CD4-positive, alpha-beta T cell treated with Interferon alpha-2 for 1 hour (primary cell): ENCODE measurements around the gene HDGFL3.

ENCODE experiments used
- DNase-seq, 2 donors: peaks; one replicate each; pipeline ENCODE4 v3.0.0-alpha.2; 2020 to 2022

HDGFL3 gene

GRCh38 chr15:83119968-83120581 is 87.5 kb downstream of the HDGFL3 start:
- no peak for DNase-seq

DNA sequence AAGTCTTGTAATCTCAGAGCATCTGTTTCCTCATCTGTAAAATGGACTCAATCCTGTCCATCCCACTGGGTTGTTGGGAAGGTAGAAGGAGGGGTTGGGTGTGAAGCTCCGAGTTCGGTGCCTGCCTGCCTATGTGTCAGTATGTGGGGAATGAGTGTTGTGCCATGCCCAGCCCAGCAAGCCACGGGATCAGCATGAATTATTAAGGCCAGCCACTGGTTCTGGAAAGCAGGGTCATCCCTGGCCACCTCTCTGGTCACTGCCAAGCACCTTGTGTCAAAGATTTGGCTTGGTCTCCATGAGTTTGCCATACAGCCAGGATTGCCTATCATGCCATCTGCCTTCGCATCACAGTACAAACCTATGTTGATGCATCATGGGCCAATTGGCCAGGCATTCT is 88.7 kb downstream of the HDGFL3 start:
- DNase-seq, result no peak

DNA sequence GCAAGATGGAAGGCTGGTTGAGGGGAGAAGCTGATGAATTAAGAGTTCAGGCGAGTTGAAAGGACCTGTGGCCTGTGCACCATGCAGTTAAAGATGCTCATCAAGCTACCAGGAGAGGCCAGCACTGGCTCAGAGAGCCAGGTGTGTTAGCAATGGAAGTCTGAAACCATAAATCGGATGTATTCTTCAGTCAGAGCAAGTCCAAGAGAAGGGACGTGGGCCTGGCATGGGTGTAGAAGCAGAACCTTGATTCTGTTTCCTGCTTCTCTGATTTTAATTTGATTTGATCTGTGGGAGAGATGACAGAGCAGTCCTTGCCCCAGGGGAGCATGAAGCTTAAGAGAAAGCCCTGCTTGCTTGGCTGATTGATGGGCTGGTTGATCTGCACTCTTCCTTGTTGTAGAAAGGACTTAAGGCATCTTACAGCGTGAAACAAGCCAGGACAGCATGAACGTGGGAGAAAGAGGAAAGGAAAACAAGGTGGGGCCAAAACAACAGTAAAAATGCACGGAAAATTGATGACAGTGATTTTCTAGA is 89.3 kb downstream of the HDGFL3 start:
- DNase-seq, result no peak

GRCh38 chr15:83115831-83116565 is 91.6 kb downstream of the HDGFL3 start:
- DNase-seq, result no peak

- no peak for DNase-seq
Observed at GRCh38 chr15:83115410-83115809, 92.2 kb downstream of the HDGFL3 start.

DNA sequence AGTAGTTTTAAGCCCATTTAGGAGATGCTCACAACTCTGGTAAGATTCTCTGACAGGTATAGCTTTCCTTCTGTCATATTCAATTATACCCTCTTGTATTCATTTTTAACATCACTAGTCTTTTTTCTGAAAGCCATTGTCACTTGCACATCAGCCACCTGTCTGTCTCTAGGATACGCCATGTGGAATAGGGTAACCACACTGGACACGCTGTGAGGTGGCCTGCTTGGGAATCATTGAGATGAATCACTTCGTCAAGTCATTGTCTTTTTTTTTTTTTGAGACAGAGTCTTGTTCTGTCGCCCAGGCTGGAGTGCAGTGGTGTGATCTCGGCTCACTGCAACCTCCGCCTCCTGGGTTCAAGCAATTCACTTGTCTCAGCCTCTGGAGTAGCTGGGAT is 92.8 kb downstream of the HDGFL3 start:
- no peak for DNase-seq

GRCh38 chr15:83113881-83114674 is 93.5 kb downstream of the HDGFL3 start:
- DNase-seq, result no peak

DNA sequence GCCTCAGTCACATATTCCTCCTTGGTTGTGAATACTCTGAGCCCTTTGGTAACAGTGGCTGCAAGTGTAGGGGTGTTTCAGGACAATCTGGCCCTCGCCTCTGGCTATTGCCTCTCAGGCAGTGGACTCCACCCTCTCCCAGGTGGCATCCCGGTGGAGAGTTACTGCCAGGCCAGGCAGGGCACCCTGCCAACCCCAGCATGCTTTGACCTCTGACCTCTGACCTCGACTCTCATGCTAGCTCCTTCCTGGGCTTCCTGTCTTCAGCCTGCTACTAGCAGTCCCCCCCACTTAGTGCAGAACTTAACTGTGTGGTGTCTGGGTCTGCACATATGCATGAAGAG is 94.7 kb downstream of the HDGFL3 start:
- no peak for DNase-seq

GRCh38 chr15:83112233-83112955 is 95.2 kb downstream of the HDGFL3 start:
- DNase-seq, result no peak

GRCh38 chr15:83111149-83111548 is 96.5 kb downstream of the HDGFL3 start:
- no peak for DNase-seq

- DNase-seq, result no peak
Observed at GRCh38 chr15:83110381-83110780, 97.2 kb downstream of the HDGFL3 start.

DNA sequence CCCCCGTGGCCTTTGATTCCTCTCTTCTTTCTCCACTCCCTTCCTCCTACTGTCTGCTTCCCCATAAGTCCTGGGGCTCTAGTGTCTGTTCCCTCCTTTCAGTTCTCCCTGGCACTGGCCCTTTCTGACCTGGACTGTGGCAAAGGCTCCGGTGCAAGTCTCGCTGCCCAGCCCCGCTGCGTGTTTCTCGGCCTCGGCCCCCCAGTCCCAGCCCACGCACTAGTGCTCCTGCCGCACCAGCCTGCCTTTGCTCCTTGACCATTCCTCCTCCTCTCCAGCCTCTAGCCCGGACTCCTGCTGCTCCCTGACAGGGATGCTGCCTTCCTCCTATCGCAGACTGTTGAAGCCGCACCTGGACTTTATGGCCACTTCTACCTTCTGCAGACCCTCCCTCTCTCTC is 98.1 kb downstream of the HDGFL3 start:
- no peak for DNase-seq

GRCh38 chr15:83108266-83109219 is 99.1 kb downstream of the HDGFL3 start:
- DNase-seq, result peak; percentile 19 to 69

GRCh38 chr15:83107841-83108181 is 99.8 kb downstream of the HDGFL3 start:
- no peak for DNase-seq

- DNase-seq, result peak in 1 of 2 donors; percentile 4
Observed at GRCh38 chr15:83106994-83107840, 100.4 kb downstream of the HDGFL3 start, which contains the start of gene TM6SF1. Gene TM6SF1, plus strand, starts transcription at chr15:83107645. Its CDS starts 36 bp downstream, at chr15:83107681.

GRCh38 chr15:83105440-83105839 is 102.2 kb downstream of the HDGFL3 start:
- DNase-seq, result no peak

GRCh38 chr15:83104141-83104540 is 103.5 kb downstream of the HDGFL3 start:
- DNase-seq, result no peak

DNA sequence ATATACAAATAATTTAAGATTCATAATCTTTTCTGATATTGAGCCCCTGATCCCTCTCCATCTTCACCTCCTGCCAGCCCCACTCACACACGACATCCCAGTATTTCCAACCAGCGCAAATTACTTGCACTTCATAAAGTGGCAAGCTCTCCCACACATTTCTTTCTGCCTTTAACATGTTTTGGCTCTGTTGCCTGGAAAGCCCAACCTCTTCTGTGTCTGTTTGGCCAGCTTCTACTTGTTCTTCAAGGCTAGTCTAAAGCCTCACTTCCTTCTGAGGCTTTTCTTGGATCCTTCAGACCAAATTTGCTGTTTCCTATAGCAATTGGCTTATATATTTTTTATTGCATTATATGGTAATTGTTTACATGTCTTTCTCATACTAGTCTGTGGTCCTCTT is 105.3 kb downstream of the HDGFL3 start:
- DNase-seq, result no peak

- DNase-seq, result no peak
Observed at GRCh38 chr15:83100097-83100646, 107.5 kb downstream of the HDGFL3 start.

DNA sequence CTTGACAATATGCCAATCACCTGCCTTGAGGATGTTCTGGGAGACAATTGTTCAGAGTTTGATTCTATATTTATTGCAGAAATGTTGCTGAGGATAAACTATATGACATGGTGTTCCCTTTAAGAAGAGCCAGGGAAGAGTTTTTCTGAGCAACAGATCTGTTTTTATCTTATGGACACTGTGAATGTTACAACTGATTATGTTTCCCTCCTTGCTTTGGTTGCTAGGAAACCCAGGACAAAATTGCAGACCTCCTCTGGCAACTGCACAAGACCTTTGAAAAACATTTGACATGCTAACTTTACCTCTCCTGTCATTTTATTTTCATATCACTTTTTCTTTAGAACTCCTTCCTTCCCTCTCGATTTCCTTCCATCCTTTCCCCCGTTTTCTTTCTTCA is 108.3 kb downstream of the HDGFL3 start:
- no peak for DNase-seq

- DNase-seq, result no peak
Observed at GRCh38 chr15:83098079-83098478, 109.5 kb downstream of the HDGFL3 start.
